DOHH2 (cell line): ENCODE data around the gene KCNG4.

ENCODE experiments used
- CTCF ChIP-seq: fragments of 200-600 bp; sonication (generic); IDR thresholded peaks from one replicate; pipeline ENCODE4 v1.5.1; 2014; ENCODE audit warnings: antibody characterized with exemption, mild to moderate bottlenecking, low read depth, low read length; ENCODE audit not compliant: poor library complexity, severe bottlenecking
- EZH2phosphoT487 ChIP-seq: fragments of 200-600 bp; sonication (generic); IDR thresholded peaks from 2 replicates; pipeline ENCODE4 v1.6.1; 2017; ENCODE audit warnings: borderline replicate concordance, mild to moderate bottlenecking, antibody characterized with exemption, low read length, moderate library complexity, mixed read lengths

- TF ChIP-seq CTCF (no peak), EZH2phosphoT487 (no peak)
These were observed 10.3 kb downstream of the KCNG4 start for GRCh38 chr16:84229471-84229870.
